Measurements from ENCODE around the gene SPTBN1.

DNA sequence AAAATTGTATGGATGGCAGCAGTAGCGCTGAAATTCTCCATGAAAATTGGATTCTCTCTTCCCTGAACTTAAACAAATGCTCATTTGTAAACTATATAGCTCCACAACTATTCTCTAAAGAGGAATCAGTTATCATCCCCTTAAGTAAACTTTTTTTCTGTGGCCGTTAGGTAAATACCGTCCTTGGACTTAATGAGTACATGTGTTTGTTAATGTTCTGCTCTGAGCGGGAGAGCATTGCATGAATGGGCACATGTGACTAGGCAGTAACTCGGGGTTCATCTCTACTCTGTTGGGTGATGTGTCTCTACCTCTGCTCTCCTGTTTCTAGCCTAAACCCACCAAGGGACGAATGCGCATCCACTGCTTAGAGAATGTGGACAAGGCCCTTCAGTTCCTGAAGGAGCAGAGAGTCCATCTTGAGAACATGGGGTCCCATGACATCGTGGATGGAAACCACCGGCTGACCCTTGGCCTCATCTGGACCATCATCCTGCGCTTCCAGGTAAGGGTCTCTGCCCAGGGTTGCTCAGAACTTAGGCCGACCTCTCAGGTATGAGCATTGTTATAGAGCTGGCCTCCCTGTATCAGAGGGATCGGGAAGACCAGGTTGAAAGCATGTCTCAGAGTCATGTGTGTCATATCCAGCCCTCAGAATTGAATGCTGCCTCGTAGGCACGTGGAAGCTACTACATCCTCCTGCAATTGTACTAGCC is 155.9 kb downstream of the SPTBN1 start:
- TF ChIP-seq, protein P1, sequence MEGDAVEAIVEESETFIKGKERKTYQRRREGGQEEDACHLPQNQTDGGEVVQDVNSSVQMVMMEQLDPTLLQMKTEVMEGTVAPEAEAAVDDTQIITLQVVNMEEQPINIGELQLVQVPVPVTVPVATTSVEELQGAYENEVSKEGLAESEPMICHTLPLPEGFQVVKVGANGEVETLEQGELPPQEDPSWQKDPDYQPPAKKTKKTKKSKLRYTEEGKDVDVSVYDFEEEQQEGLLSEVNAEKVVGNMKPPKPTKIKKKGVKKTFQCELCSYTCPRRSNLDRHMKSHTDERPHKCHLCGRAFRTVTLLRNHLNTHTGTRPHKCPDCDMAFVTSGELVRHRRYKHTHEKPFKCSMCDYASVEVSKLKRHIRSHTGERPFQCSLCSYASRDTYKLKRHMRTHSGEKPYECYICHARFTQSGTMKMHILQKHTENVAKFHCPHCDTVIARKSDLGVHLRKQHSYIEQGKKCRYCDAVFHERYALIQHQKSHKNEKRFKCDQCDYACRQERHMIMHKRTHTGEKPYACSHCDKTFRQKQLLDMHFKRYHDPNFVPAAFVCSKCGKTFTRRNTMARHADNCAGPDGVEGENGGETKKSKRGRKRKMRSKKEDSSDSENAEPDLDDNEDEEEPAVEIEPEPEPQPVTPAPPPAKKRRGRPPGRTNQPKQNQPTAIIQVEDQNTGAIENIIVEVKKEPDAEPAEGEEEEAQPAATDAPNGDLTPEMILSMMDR (IDR thresholded peaks at IDR 0.05), result no peak
- no peak for TF ChIP-seq POLR2A (IDR thresholded peaks at IDR 0.05)
